K562 (cell line): ENCODE data around the gene IL4R. TPM values are rescaled to one million over a fixed set of nuclear protein-coding genes. Genes with fewer than 3 reads are reported as not detected.

Experiments used
- ATAC-seq: fragments of 200-7000 bp; cut with Tn5 transposase; 3 replicates; pipeline ENCODE4 v1.9.1; 2020; ENCODE audit warnings: moderate library complexity
- BruUV-seq: library from RNA; stranded (reverse); fragments of 400-500 nt; replicated peaks from 2 replicates; lab custom pipeline; 2021; lab: Mats Ljungman, UMichigan
- CTCF ChIA-PET: fragments of 300-600 bp; formaldehyde crosslinking; extraction: SDS; loops from one replicate; lab custom pipeline; 2021; ENCODE audit warnings: low intra/inter-chr PET ratio; lab: Yijun Ruan, JAX
- POLR2A ChIA-PET: fragments of 300-600, 350-650 bp; sonication (Branson Sonifier 250); formaldehyde crosslinking; extraction: SDS; loops from one replicate; lab custom pipeline; 2021; ENCODE audit warnings: antibody characterized with exemption, inconsistent platforms; lab: Yijun Ruan, JAX
- DNase-seq, 4 experiments: peaks; one replicate each; pipeline versions ENCODE4 v3.0.0 to v3.0.0-alpha.2; 2011 to 2018; ENCODE audit warnings: low spot score in 3 of 4, mixed read lengths in 3 of 4; ENCODE audit errors: extremely low read depth in 1 of 4
- FAIRE-seq: peaks from 2 replicates; lab custom pipeline; 2011; peaks lifted over from hg19 to GRCh38; lab: Jason Lieb, UNC
- H2AFZ ChIP-seq: 2 replicates; pipeline ENCODE4 v1.6.0; 2011; ENCODE audit warnings: low read depth, low read length, control low read depth, inconsistent platforms
- H3K27ac ChIP-seq: fragments of 200-600 bp; 3 replicates; pipeline ENCODE4 v1.8.0; 2011; ENCODE audit warnings: low read depth, mild to moderate bottlenecking, control low read depth, inconsistent platforms, low read length, moderate library complexity, mixed read lengths; ENCODE audit errors: extremely low read depth
- H3K27me3 ChIP-seq, 2 experiments: fragments of 300-600 bp in 1 of 2; 2 replicates in 1 of 2; 3 replicates in 1 of 2; pipeline versions ENCODE4 v1.6.0 to v1.8.0; 2011; ENCODE audit warnings: inconsistent platforms in 2 of 2, low read length in 2 of 2, mild to moderate bottlenecking in 1 of 2, mixed read lengths in 1 of 2, moderate library complexity in 1 of 2; ENCODE audit not compliant: control insufficient read depth in 2 of 2, insufficient read depth in 2 of 2
- H3K36me3 ChIP-seq: fragments of 300-600 bp; 3 replicates; pipeline ENCODE4 v1.8.0; 2011; ENCODE audit warnings: mild to moderate bottlenecking, low read length, inconsistent platforms; ENCODE audit not compliant: control insufficient read depth, insufficient read depth
- H3K4me1 ChIP-seq, 2 experiments: fragments of 200-600 bp in 1 of 2; replicated peaks in 1 of 2; 2 replicates in 1 of 2; 3 replicates in 1 of 2; pipeline versions ENCODE4 v1.5.1 to v1.8.0; 2011; ENCODE audit warnings: inconsistent platforms in 2 of 2, low read length in 2 of 2, mild to moderate bottlenecking in 1 of 2, mixed read lengths in 1 of 2, moderate library complexity in 1 of 2; ENCODE audit not compliant: control insufficient read depth in 2 of 2, insufficient read depth in 2 of 2
- H3K4me2 ChIP-seq: 2 replicates; pipeline ENCODE4 v1.6.1; 2011; ENCODE audit warnings: low read length, control low read depth, inconsistent platforms, mixed read lengths; ENCODE audit not compliant: insufficient read depth
- H3K4me3 ChIP-seq: fragments of 200-600 bp; sonication (generic), shearing (Covaris generic); 2 replicates; pipeline ENCODE4 v1.5.1; 2016; ENCODE audit warnings: control low read depth, inconsistent platforms
- H3K79me2 ChIP-seq: fragments of 200-600 bp; 3 replicates; pipeline ENCODE4 v1.8.0; 2011; ENCODE audit warnings: low read length, inconsistent platforms; ENCODE audit not compliant: control insufficient read depth, insufficient read depth
- H3K9ac ChIP-seq, 2 experiments: 2 replicates each; pipeline versions ENCODE4 v1.6.0 to v1.6.1; 2011; ENCODE audit warnings: low read depth in 2 of 2, low read length in 2 of 2, control low read depth in 1 of 2, inconsistent platforms in 1 of 2, mild to moderate bottlenecking in 1 of 2, mixed read lengths in 1 of 2; ENCODE audit not compliant: insufficient read depth in 1 of 2
- H3K9me1 ChIP-seq: one replicate; pipeline ENCODE4 v1.6.0; 2011; ENCODE audit warnings: inconsistent platforms, mild to moderate bottlenecking, low read length, moderate library complexity; ENCODE audit not compliant: control insufficient read depth, insufficient read depth
- H3K9me3 ChIP-seq: replicated peaks from 2 replicates; pipeline ENCODE4 v1.5.1; 2011; ENCODE audit warnings: low read depth, low read length, inconsistent platforms; ENCODE audit not compliant: control insufficient read depth, insufficient read depth
- H4K20me1 ChIP-seq: replicated peaks from 2 replicates; pipeline ENCODE4 v1.6.1; 2011; ENCODE audit warnings: low read length, inconsistent platforms, mixed read lengths; ENCODE audit not compliant: control insufficient read depth, insufficient read depth
- ADNP ChIP-seq: fragments of 200-800 bp; sonication (Bioruptor generic); IDR thresholded peaks from 2 replicates; pipeline ENCODE4 v1.6.1; 2016; ENCODE audit warnings: missing genetic modification characterization, missing compliant biosample characterization
- ATF7 ChIP-seq: fragments of 450-650 bp; IDR thresholded peaks from 2 replicates; pipeline ENCODE4 v1.7.1; 2014; ENCODE audit warnings: mild to moderate bottlenecking, moderate library complexity
- CBFA2T3 ChIP-seq: fragments of 450-650 bp; IDR thresholded peaks from 2 replicates; pipeline ENCODE4 v1.6.1; 2017
- IFI16 ChIP-seq: fragments of 250-450 bp; sonication (Bioruptor Pico); IDR thresholded peaks from 2 replicates; pipeline ENCODE4 v2.1.2; 2022; ENCODE audit warnings: mild to moderate bottlenecking, inconsistent platforms
- KLF16 ChIP-seq: IDR thresholded peaks from 2 replicates; pipeline ENCODE4 v1.6.1; 2016; ENCODE audit warnings: antibody characterized with exemption
- MTA3 ChIP-seq: fragments of 450-650 bp; formaldehyde crosslinking; IDR thresholded peaks from 2 replicates; pipeline ENCODE4 v1.6.1; 2017; ENCODE audit warnings: mild to moderate bottlenecking, borderline replicate concordance
- NFE2 ChIP-seq: IDR thresholded peaks from 2 replicates; pipeline ENCODE4 v1.6.1; 2014; ENCODE audit warnings: antibody characterized with exemption, low read depth
- SPI1 ChIP-seq: IDR thresholded peaks from 2 replicates; pipeline ENCODE4 v1.6.1; 2011; ENCODE audit warnings: low read depth, low read length, control low read depth, borderline replicate concordance
- STAT5B ChIP-seq: fragments of 250-450 bp; sonication (Bioruptor Pico); IDR thresholded peaks from 2 replicates; pipeline ENCODE4 v1.8.0; 2021; ENCODE audit warnings: mild to moderate bottlenecking, inconsistent platforms
- SUPT5H ChIP-seq: fragments of 450-650 bp; IDR thresholded peaks from 2 replicates; pipeline ENCODE4 v1.6.1; 2016
- ZBED1 ChIP-seq: IDR thresholded peaks from 2 replicates; pipeline ENCODE4 v1.6.1; 2014
- ZC3H8 ChIP-seq: fragments of 450-650 bp; IDR thresholded peaks from 2 replicates; pipeline ENCODE4 v1.6.1; 2017
- ZNF511 ChIP-seq: sonication (generic); formaldehyde crosslinking; IDR thresholded peaks from 2 replicates; pipeline ENCODE4 v1.8.0; 2022; ENCODE audit warnings: mild to moderate bottlenecking, missing genetic modification reagents
- ZNF584 ChIP-seq: fragments of 200-800 bp; sonication (Bioruptor generic); IDR thresholded peaks from 2 replicates; pipeline ENCODE4 v1.6.1; 2016; ENCODE audit warnings: low read depth, mild to moderate bottlenecking, missing genetic modification characterization, missing compliant biosample characterization
- ZNF75A ChIP-seq: fragments of 450-650 bp; formaldehyde crosslinking; IDR thresholded peaks from 2 replicates; pipeline ENCODE4 v1.4.0; 2020; ENCODE audit warnings: mild to moderate bottlenecking
- WGBS: fragments of 100-300 bp; shearing (Covaris generic); methylation state at CpG from one replicate; pipeline ENCODE4 v1.1.6; 2016; ENCODE audit warnings: low coverage, mixed read lengths; ENCODE audit not compliant: insufficient coverage; ENCODE audit errors: missing lambda C conversion rate; 5-methylcytosine and 5-hydroxymethylcytosine counted together
- in situ Hi-C: fragments of 300-500 bp; cut with MboI; formaldehyde crosslinking; loops from 4 replicates; pipeline ENCODE4 v1.15.0; 2018; ENCODE audit warnings: inconsistent platforms, mixed read lengths
- intact Hi-C: fragments of 100-400 bp; cut with micrococcal nuclease; formaldehyde crosslinking; loops from 2 replicates; pipeline ENCODE4 v1.14.2; 2022
- polyA plus RNA-seq, 8 experiments: library from polyadenylated mRNA; depleted of rRNA in 4 of 8; stranded (reverse) in 5 of 8; unstranded in 3 of 8; fragments of >200 nt; fragmentation: Nextera tagmentation in 2 of 8; fragmentation: Illumina TruSeq in 1 of 8; extraction: Ambion mirVana in 2 of 8; extraction: Trizol in 1 of 8; gene quantifications; 2 replicates each; pipeline versions ENCODE4 v1.2.1 to v1.2.3, GENCODE V29; 2011 to 2014; ENCODE audit warnings: inconsistent platforms in 1 of 8, missing spikeins in 1 of 8
- total RNA-seq, 7 experiments: library from RNA; depleted of rRNA in 6 of 7; stranded (reverse); fragments of >200 nt in 6 of 7; fragmentation: Illumina TruSeq in 2 of 7; extraction: Trizol in 2 of 7; gene quantifications; 2 replicates each; pipeline versions ENCODE4 v1.2.1 to v1.2.3, GENCODE V29; 2011 to 2021; ENCODE audit warnings: low replicate concordance in 1 of 7

The IL4R gene
- total and polyA plus RNA-seq, 9 of the 15 experiments (the other 6 are each of a cell fraction or from before 2014, with no cell fraction given): 0.17 to 5.8 (median 3.3) TPM

- ATAC-seq (no peak), FAIRE-seq (no peak), DNase-seq (no peak)
- no peak overlapping the region for H3K27ac ChIP-seq
- ChIA-PET POLR2A (interaction anchor here (0.6 kb wide), 1 partner anchor 16 kb away, joined by 4 read pairs; no protein-coding TSS in a partner anchor), CTCF (no interaction called here)
- BruUV-seq: no TSS peak
- no peaks in the 10 kb centered on the region for H3K9me3 ChIP-seq
- H3K9me1 ChIP-seq: no peaks in the 10 kb centered on the region
- no peak for TF ChIP-seq IFI16
- no peak for TF ChIP-seq ZNF584
- TF ChIP-seq ZBED1: no peak
- TF ChIP-seq ZC3H8: no peak
- TF ChIP-seq KLF16: no peak
- TF ChIP-seq SPI1: no peak
- no peak for TF ChIP-seq ZNF75A (CRISPR knock-in tag)
- TF ChIP-seq NFE2: no peak
- TF ChIP-seq ADNP (tag): no peak
- no peak for TF ChIP-seq ZNF511
- no peak for TF ChIP-seq SUPT5H
- TF ChIP-seq ATF7: no peak
- no peak for TF ChIP-seq CBFA2T3
- no peak for TF ChIP-seq STAT5B (CRISPR knock-in tag)
- no peak for TF ChIP-seq MTA3
- H3K27me3 ChIP-seq: peaks cover 0 to 9% of the 10 kb centered on the region in 2 experiments; a peak in 1 of 5 replicates
- H3K36me3 ChIP-seq: no peaks in the 10 kb centered on the region
- no peak overlapping the region for H2AFZ ChIP-seq
- H4K20me1 ChIP-seq: no peaks in the 10 kb centered on the region
- no peak overlapping the region for H3K4me2 ChIP-seq
- H3K79me2 ChIP-seq: no peaks in the 10 kb centered on the region
- no peak overlapping the region for H3K9ac ChIP-seq
- WGBS: 32% methylated on average over 3 of the region's 3 CpGs
- in situ Hi-C loops (no loop called here), intact Hi-C loops (no loop called here)
- H3K4me1 ChIP-seq: peaks cover 0 to 4% of the 10 kb centered on the region in 2 experiments; a peak in 2 of 5 replicates
- no peak overlapping the region for H3K4me3 ChIP-seq
Measured at GRCh38 chr16:27349276-27349675, 35.5 kb downstream of the IL4R start.
